Upper lobe of left lung (tissue), 6 donors: ENCODE results near the gene KDM2A. TPM values are rescaled to one million over a fixed set of nuclear protein-coding genes. Genes with fewer than 3 reads are reported as not detected.
"Not testable (repeated sequence)": the region's sequence is repeated elsewhere in the genome, so short reads cannot be mapped to it uniquely, and the experiment has no call there.

Experiments used
- ATAC-seq, 2 donors: fragments of 200-7000 bp; cut with Tn5 transposase; one replicate each; pipeline ENCODE4 v1.9.1; 2022; ENCODE audit warnings: mild to moderate bottlenecking in 2 of 2, moderate library complexity in 2 of 2; ENCODE audit not compliant: low FRiP score in 2 of 2
- DNase-seq, 2 donors: peaks; one replicate each; pipeline ENCODE4 v3.0.0-alpha.2; 2019 to 2020
- H3K27ac ChIP-seq, 4 donors: fragments of 200-600 bp; sonication (generic); one replicate each; pipeline ENCODE4 v1.5.1; 2016 to 2019
- H3K27me3 ChIP-seq, 4 donors: fragments of 200-600 bp; sonication (generic); one replicate each; pipeline ENCODE4 v1.5.1; 2017 to 2019
- H3K36me3 ChIP-seq, 4 donors: fragments of 200-600 bp; sonication (generic); one replicate each; pipeline ENCODE4 v1.5.1; 2016 to 2019
- H3K4me1 ChIP-seq, 4 donors: fragments of 200-600 bp; sonication (generic); one replicate each; pipeline ENCODE4 v1.5.1; 2018 to 2019
- H3K4me3 ChIP-seq, 4 donors: fragments of 200-600 bp; sonication (generic); one replicate each; pipeline ENCODE4 v1.5.1; 2017 to 2019; ENCODE audit warnings: mild to moderate bottlenecking in 2 of 4, moderate library complexity in 1 of 4
- H3K9me3 ChIP-seq, 4 donors: fragments of 200-600 bp; sonication (generic); one replicate each; pipeline ENCODE4 v1.5.1; 2018 to 2019
- EP300 ChIP-seq, 4 donors: sonication (generic); formaldehyde crosslinking; IDR thresholded peaks; one replicate each; pipeline ENCODE4 v1.5.1; 2017; ENCODE audit warnings: antibody characterized with exemption in 4 of 4, control low read depth in 2 of 4
- POLR2A ChIP-seq, 4 donors: fragments of 450-650 bp; IDR thresholded peaks; one replicate each; pipeline ENCODE4 v1.5.1; 2016 to 2017; ENCODE audit warnings: antibody characterized with exemption in 4 of 4, mild to moderate bottlenecking in 2 of 4
- POLR2AphosphoS5 ChIP-seq, 2 donors: sonication (generic); formaldehyde crosslinking; IDR thresholded peaks; one replicate each; pipeline ENCODE4 v1.5.1; 2017; ENCODE audit warnings: antibody characterized with exemption in 2 of 2
- WGBS, 2 donors: methylation state at CpG; one replicate each; pipeline ENCODE4 v1.1.5; 2017 to 2018; 5-methylcytosine and 5-hydroxymethylcytosine counted together
- total RNA-seq, 6 donors: library from RNA; depleted of rRNA in 4 of 6; stranded (reverse); fragments of >200 nt in 4 of 6; gene quantifications; one replicate each; pipeline versions ENCODE4 v1.1.0 to v1.2.1, GENCODE V29; 2016 to 2021
- TF ChIP-seq, protein P1 (sequence below), 6 experiments: fragments of 450-650 bp in 4 of 6; fragments of 200-600 bp in 2 of 6; sonication (generic) in 2 of 6; IDR thresholded peaks; one replicate each; pipeline ENCODE4 v1.5.1; 2016 to 2019; ENCODE audit warnings: antibody characterized with exemption in 6 of 6
- donor health status: DM: no; HTN: no; CAD: no; lungs with moderate emphysema.
- donor health status: DM: no; HTN: yes; CAD: no; lungs with severe emphysema.

The KDM2A gene
- total RNA-seq, 6 donors from 2014 or later = 63.1 to 229 (median 74.0) TPM

DNA sequence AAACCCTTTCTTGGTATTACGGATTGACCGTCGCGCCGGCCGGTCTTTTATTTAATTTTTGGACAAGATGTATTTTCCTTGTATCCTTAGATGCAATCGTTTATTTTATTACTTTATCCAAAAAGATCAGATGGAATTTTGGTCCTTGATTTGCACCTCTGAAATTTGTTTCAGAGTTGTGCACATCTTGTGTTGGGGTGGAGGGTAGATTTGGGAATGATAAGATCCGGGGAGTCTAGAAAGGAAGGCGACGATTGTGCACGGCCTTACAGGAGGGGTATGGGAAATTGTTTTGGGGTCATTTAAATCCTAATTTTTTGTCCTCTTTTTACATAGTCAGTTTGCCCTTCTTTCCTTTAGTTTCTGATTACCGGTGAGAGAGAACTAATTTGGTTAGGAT lies 1.4 kb downstream of the KDM2A start:
- WGBS, 2 donors = 0% methylated on average over 12 of the region's 12 CpGs
- Histone ChIP-seq H3K27ac (peak overlapping the region; percentile 98 to 100 (median 99)), H3K9me3 (no peaks in the 10 kb centered on the region), H3K36me3 (peaks cover 0 to 10% (median 0%) of the 10 kb centered on the region in 4 donors), H3K4me3 (peak overlapping the region; percentile 74 to 94 (median 92)), H3K4me1 (peaks cover 30 to 58% (median 39%) of the 10 kb centered on the region in 4 donors), H3K27me3 (no peaks in the 10 kb centered on the region)
- no peak for ATAC-seq
- TF ChIP-seq EP300 (IDR thresholded peaks at IDR 0.05) (no peak), POLR2A (IDR thresholded peaks at IDR 0.05) (no peak), POLR2AphosphoS5 (IDR thresholded peaks at IDR 0.05) (no peak)
- TF ChIP-seq, protein P1, sequence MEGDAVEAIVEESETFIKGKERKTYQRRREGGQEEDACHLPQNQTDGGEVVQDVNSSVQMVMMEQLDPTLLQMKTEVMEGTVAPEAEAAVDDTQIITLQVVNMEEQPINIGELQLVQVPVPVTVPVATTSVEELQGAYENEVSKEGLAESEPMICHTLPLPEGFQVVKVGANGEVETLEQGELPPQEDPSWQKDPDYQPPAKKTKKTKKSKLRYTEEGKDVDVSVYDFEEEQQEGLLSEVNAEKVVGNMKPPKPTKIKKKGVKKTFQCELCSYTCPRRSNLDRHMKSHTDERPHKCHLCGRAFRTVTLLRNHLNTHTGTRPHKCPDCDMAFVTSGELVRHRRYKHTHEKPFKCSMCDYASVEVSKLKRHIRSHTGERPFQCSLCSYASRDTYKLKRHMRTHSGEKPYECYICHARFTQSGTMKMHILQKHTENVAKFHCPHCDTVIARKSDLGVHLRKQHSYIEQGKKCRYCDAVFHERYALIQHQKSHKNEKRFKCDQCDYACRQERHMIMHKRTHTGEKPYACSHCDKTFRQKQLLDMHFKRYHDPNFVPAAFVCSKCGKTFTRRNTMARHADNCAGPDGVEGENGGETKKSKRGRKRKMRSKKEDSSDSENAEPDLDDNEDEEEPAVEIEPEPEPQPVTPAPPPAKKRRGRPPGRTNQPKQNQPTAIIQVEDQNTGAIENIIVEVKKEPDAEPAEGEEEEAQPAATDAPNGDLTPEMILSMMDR (IDR thresholded peaks at IDR 0.05) = no peak
- no peak for DNase-seq

DNA sequence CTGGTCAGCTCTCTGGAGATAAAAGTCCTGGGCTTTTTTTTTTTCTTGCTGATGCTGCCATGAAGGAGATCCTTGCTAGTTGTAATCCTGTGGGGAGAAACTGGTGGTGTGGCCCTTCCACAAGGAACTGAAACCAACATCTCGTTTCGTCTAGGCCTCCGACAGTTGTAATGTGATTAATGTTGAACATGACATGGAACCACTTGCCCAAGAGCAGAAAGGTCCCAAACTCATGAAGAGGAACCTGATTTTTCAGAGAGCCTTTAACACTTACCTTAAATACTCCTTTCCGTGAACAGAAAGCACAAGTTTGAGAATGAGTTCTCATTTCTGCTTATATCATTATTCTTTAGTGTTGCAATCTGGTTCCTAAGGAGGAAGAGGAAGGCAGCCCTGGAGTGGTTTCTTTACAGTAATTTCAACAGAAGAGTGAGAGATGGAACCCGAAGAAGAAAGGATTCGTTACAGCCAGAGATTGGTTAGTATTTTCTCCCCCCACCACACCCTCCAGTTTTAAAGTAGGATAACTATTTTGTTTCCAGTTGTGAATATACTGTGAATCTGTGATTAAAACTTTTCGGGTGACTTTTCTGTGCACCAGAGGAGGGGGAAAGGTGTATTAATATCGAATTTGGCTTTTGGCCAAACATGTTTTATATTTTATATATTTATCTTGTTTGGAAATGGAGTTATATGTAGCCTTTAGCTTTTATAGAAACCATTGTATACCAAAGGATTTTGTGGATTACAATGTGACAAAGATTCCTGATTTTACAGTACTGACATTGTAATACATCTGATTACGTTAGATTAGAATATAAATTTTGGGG lies 2.0 kb downstream of the KDM2A start:
- Histone ChIP-seq H3K4me3 (peak overlapping the region; percentile 74 to 94 (median 92)), H3K36me3 (peaks cover 0 to 10% (median under 1%) of the 10 kb centered on the region in 4 donors), H3K4me1 (peaks cover 30 to 61% (median 39%) of the 10 kb centered on the region in 4 donors), H3K27ac (peak overlapping the region; percentile 98 to 100 (median 99)), H3K27me3 (no peaks in the 10 kb centered on the region), H3K9me3 (no peaks in the 10 kb centered on the region)
- no peak for TF ChIP-seq POLR2AphosphoS5 (IDR thresholded peaks at IDR 0.05)
- no peak for TF ChIP-seq EP300 (IDR thresholded peaks at IDR 0.05)
- TF ChIP-seq, protein P1 (IDR thresholded peaks at IDR 0.05) = no peak
- peak in 1 of 4 donors; percentile 58 for TF ChIP-seq POLR2A (IDR thresholded peaks at IDR 0.05)
- ATAC-seq (no peak), DNase-seq (peak in 1 of 2 donors; percentile 58)
- WGBS, 2 donors = 9 to 10% methylated on average over 9 of the region's 9 CpGs

DNA sequence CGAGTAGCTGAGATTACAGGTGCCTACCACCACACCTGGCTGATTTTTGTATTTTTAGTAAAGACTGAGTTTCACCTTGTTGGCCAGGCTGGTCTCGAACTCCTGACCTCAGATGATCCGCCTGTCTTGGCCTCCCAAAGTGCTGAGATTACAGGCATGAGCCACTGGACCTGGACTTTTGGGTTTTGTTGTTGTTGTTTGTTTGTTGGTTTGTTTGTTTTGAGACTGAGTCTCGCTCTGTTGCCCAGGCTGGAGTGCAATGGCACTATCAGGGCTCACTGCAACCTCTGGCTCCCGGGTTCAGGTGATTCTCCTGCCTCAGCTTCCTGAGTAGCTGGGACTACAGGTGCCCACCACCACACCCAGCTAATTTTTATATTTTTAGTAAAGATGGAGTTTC lies 4.7 kb downstream of the KDM2A start:
- 90 to 94% methylated on average over 5 of the region's 5 CpGs for WGBS, 2 donors
- not testable (repeated sequence) for H3K27me3 ChIP-seq, H3K9me3 ChIP-seq, ATAC-seq, H3K27ac ChIP-seq, H3K4me3 ChIP-seq
- DNase-seq = peak in 1 of 2 donors; percentile 5
- peaks cover 0 to 25% (median 2%) of the 10 kb centered on the region in 4 donors for H3K36me3 ChIP-seq
- H3K4me1 ChIP-seq = peaks cover 24 to 64% (median 30%) of the 10 kb centered on the region in 4 donors

DNA sequence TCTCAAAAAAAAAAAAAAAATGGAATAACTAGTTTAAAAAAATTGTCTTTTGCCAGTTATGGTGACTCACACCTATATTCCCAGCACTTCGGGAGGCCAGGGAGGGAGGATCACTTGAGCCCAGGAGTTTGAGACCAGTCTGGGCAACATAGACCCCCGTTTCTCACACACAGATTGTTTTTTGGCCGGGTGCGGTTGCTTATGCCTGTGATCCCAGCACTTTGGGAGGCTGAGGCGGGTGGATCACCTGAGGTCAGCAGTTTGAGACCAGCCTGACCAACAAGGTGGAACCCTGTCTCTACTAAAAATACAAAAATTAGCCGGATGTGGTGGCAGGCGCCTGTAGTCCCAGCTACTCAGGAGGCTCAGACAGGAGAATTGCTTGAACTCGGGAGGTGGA lies 7.2 kb downstream of the KDM2A start:
- Histone ChIP-seq H3K36me3 (peaks cover 0 to 37% (median 5%) of the 10 kb centered on the region in 4 donors), H3K4me1 (peaks cover 27 to 62% (median 29%) of the 10 kb centered on the region in 4 donors)
- H3K27me3 ChIP-seq, H3K27ac ChIP-seq, H3K9me3 ChIP-seq, H3K4me3 ChIP-seq, ATAC-seq, DNase-seq: not testable (repeated sequence)
- WGBS, 2 donors = 91 to 95% methylated on average over 8 of the region's 8 CpGs

DNA sequence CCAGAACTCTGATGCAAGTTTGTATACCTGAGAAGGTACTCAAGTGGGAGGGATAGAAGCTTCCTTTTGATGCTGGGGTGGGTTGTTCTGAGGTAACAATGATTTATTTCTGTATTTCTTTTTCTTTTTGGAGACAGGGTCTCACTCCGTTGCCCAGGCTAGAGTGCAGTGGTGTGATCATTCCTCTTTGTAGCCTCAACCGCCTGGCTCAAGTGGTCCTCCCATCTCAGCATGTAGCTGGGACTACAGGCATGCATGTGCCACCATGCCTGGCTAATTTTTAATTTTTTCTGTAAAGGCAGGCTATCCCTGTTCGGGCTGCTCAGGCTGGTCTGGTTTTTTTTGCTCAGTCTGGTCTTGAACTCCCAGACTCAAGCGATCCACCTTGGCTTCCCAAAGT lies 7.9 kb downstream of the KDM2A start:
- TF ChIP-seq, protein P1 (IDR thresholded peaks at IDR 0.05) = no peak
- no peak for TF ChIP-seq EP300 (IDR thresholded peaks at IDR 0.05)
- TF ChIP-seq POLR2AphosphoS5 (IDR thresholded peaks at IDR 0.05) = no peak
- no peak for TF ChIP-seq POLR2A (IDR thresholded peaks at IDR 0.05)
- H3K27me3 ChIP-seq = no peaks in the 10 kb centered on the region
- WGBS, 2 donors = 77 to 83% methylated on average over 4 of the region's 4 CpGs
- DNase-seq (no peak), ATAC-seq (no peak)
- H3K27ac ChIP-seq = no peak overlapping the region
- peaks cover 19 to 54% (median 22%) of the 10 kb centered on the region in 4 donors for H3K4me1 ChIP-seq
- peaks cover 3 to 44% (median 5%) of the 10 kb centered on the region in 4 donors for H3K36me3 ChIP-seq
- no peaks in the 10 kb centered on the region for H3K9me3 ChIP-seq
- no peak overlapping the region for H3K4me3 ChIP-seq

DNA sequence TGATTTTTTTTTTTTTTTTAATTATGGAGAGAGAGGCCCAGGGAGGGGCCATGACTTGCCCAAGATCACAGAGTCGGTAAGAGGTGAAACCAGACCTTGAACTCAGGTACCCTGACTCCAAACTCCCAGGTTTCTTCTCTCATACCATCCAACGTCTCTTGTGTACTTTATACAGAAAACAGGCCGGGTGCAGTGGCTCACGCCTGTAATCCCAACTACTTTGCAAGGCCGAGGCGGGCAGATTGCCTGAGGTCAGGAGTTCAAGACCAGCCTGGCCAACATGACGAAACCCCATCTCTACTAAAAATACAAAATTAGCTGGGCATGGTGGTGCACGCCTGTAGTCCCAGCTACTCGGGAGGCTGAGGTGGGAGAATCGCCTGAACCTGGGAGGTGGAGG lies 11.8 kb downstream of the KDM2A start:
- not testable (repeated sequence) for H3K9me3 ChIP-seq, H3K27ac ChIP-seq, H3K27me3 ChIP-seq, H3K4me3 ChIP-seq, ATAC-seq, DNase-seq
- Histone ChIP-seq H3K4me1 (peaks cover 0 to 21% (median 2%) of the 10 kb centered on the region in 4 donors), H3K36me3 (peaks cover 19 to 73% (median 35%) of the 10 kb centered on the region in 4 donors)
- 90 to 94% methylated on average over 10 of the region's 10 CpGs for WGBS, 2 donors
